CD8-positive, alpha-beta memory T cell (primary cell): ENCODE measurements around the gene ATP6V0A1. TPM values are rescaled to one million over a fixed set of nuclear protein-coding genes. Genes with fewer than 3 reads are reported as not detected.

Source experiments
- CTCF ChIA-PET: fragments of 350-600 bp; sonication (Branson Sonifier 250); formaldehyde crosslinking; loops from one replicate; lab custom pipeline; 2021; ENCODE audit warnings: antibody characterized with exemption; lab: Charles Lee
- POLR2A ChIA-PET: fragments of 350-600 bp; sonication (Branson Sonifier 250); formaldehyde crosslinking; loops from one replicate; lab custom pipeline; 2021; ENCODE audit warnings: antibody characterized with exemption; lab: Charles Lee
- DNase-seq, 5 donors: peaks; one replicate each; pipeline versions ENCODE4 v3.0.0 to v3.0.0-alpha.2; 2020 to 2022; ENCODE audit warnings: mixed read lengths in 1 of 5
- H3K27ac ChIP-seq: one replicate; pipeline ENCODE4 v1.7.0; 2013; ENCODE audit warnings: low read depth, mild to moderate bottlenecking, low read length, moderate library complexity
- H3K27me3 ChIP-seq: 2 replicates; pipeline ENCODE4 v1.7.0; 2013; ENCODE audit warnings: low read length, mild to moderate bottlenecking; ENCODE audit not compliant: insufficient read depth, poor library complexity, severe bottlenecking
- H3K36me3 ChIP-seq: 2 replicates; pipeline ENCODE4 v1.7.0; 2013; ENCODE audit warnings: mild to moderate bottlenecking, low read length, moderate library complexity; ENCODE audit not compliant: insufficient read depth
- H3K4me1 ChIP-seq: 2 replicates; pipeline ENCODE4 v1.7.0; 2013; ENCODE audit warnings: mild to moderate bottlenecking, low read length, moderate library complexity; ENCODE audit not compliant: insufficient read depth
- H3K4me3 ChIP-seq: 2 replicates; pipeline ENCODE4 v1.7.0; 2013; ENCODE audit warnings: mild to moderate bottlenecking, low read length
- H3K9me3 ChIP-seq: 2 replicates; pipeline ENCODE4 v1.7.0; 2013; ENCODE audit warnings: mild to moderate bottlenecking, low read length
- H3K27ac Mint-ChIP-seq, 8 donors: one replicate each; pipeline ENCODE4 v1.8.0; 2020 to 2021; ENCODE audit warnings: mixed read lengths in 8 of 8, mild to moderate bottlenecking in 6 of 8, inconsistent platforms in 3 of 8, moderate library complexity in 3 of 8
- H3K27me3 Mint-ChIP-seq, 2 donors: one replicate each; pipeline ENCODE4 v1.8.0; 2020 to 2021; ENCODE audit warnings: mixed read lengths in 2 of 2, mild to moderate bottlenecking in 1 of 2, moderate library complexity in 1 of 2
- H3K36me3 Mint-ChIP-seq, 3 donors: one replicate each; pipeline ENCODE4 v1.8.0; 2020 to 2021; ENCODE audit warnings: mixed read lengths in 3 of 3, inconsistent platforms in 1 of 3, mild to moderate bottlenecking in 1 of 3
- H3K4me1 Mint-ChIP-seq, 3 donors: one replicate each; pipeline ENCODE4 v1.8.0; 2020 to 2021; ENCODE audit warnings: mixed read lengths in 3 of 3, inconsistent platforms in 1 of 3, mild to moderate bottlenecking in 1 of 3
- H3K4me3 Mint-ChIP-seq, 7 donors: one replicate each; pipeline ENCODE4 v1.8.0; 2020 to 2021; ENCODE audit warnings: mixed read lengths in 7 of 7, mild to moderate bottlenecking in 6 of 7, moderate library complexity in 4 of 7, inconsistent platforms in 2 of 7
- H3K9me3 Mint-ChIP-seq, 5 donors: one replicate each; pipeline ENCODE4 v1.8.0; 2020 to 2022; ENCODE audit warnings: mixed read lengths in 5 of 5, mild to moderate bottlenecking in 3 of 5, moderate library complexity in 2 of 5, inconsistent platforms in 1 of 5
- polyA plus RNA-seq: library from polyadenylated mRNA; unstranded; fragments of 300-500 nt; fragmentation: Illumina TruSeq; gene quantifications from one replicate; pipeline ENCODE4 v1.2.3, GENCODE V29; 2021
- total RNA-seq, 2 experiments: library from RNA; stranded (reverse); gene quantifications; one replicate each; pipeline ENCODE4 v1.2.3, GENCODE V29; 2021

The ATP6V0A1 gene
- total and polyA plus RNA-seq, 3 experiments from 2014 or later = 3.0 to 5.5 (median 3.6) TPM

DNA sequence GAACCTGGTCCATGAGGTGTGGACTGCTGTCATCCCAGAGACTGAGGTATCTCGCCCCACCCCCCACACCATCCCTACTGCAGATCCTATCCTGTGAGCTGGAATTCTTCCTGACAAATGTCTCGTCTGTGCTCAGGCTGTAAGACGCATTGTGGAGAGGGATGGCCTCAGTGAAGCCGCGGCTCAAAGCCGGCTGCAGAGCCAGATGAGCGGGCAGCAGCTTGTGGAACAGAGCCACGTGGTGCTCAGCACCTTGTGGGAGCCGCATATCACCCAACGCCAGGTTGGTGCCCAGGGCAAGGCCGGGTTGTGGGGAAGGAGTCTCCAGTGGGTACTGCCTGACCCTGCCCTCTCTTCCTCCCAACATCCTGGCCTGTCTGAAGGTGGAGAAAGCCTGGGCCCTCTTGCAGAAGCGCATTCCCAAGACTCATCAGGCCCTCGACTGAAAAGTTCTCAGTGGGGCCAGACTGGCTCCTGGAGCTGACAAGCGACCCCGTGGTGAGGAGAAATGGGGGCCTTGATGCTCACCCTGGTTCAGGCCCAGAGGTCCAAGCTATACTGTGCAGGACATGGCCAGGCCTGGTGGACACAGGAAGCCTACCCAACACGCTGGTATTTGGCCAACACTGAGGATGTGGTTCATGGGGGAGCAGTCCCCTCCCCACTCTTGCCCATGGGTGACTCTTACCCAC, 107.0 kb downstream of the ATP6V0A1 start:
- Mint-ChIP-seq H3K36me3 (peaks cover 0 to 62% (median 6%) of the 10 kb centered on the region in 3 donors), H3K4me3 (peak overlapping the region in 5 of 7 donors; percentile 36 to 96 (median 94)), H3K4me1 (peaks cover 37 to 62% (median 45%) of the 10 kb centered on the region in 3 donors), H3K27ac (peak overlapping the region in 7 of 8 donors; percentile 81 to 98 (median 95)), H3K27me3 (no peaks in the 10 kb centered on the region), H3K9me3 (no peaks in the 10 kb centered on the region)
- no peak for DNase-seq
- no peak overlapping the region for H3K4me3 ChIP-seq
- H3K36me3 ChIP-seq = peaks cover 24% of the 10 kb centered on the region
- peak overlapping the region; percentile 66 for H3K27ac ChIP-seq
- H3K27me3 ChIP-seq = no peaks in the 10 kb centered on the region
- CTCF ChIA-PET = interaction anchor here (2.4 to 2.9 kb wide), 4 partner anchors 11 to 17 kb away, joined by 6 to 23 read pairs (median 14); partner anchors contain the start of gene PSMC3IP
- POLR2A ChIA-PET = interaction anchor here (1.4 to 2.5 kb wide), 2 partner anchors 11 to 12 kb away, joined by 4 to 12 read pairs; partner anchors contain the start of gene PSMC3IP
- no peaks in the 10 kb centered on the region for H3K9me3 ChIP-seq
- H3K4me1 ChIP-seq = peaks cover 52% of the 10 kb centered on the region

- Mint-ChIP-seq H3K9me3 (no peaks in the 10 kb centered on the region), H3K27ac (peak overlapping the region; percentile 88 to 97 (median 94)), H3K4me1 (peaks cover 36 to 60% (median 44%) of the 10 kb centered on the region in 3 donors), H3K36me3 (peaks cover 0 to 68% (median 9%) of the 10 kb centered on the region in 3 donors), H3K4me3 (peak overlapping the region; percentile 93 to 96 (median 95)), H3K27me3 (no peaks in the 10 kb centered on the region)
- Histone ChIP-seq H3K4me3 (peak overlapping the region; percentile 78), H3K9me3 (no peaks in the 10 kb centered on the region), H3K27me3 (no peaks in the 10 kb centered on the region), H3K36me3 (peaks cover 25% of the 10 kb centered on the region), H3K27ac (peak overlapping the region; percentile 66), H3K4me1 (peaks cover 51% of the 10 kb centered on the region)
- ChIA-PET POLR2A (interaction anchor here (0.6 to 2.5 kb wide), 3 partner anchors 11 to 124 kb away, joined by 3 to 12 read pairs (median 4); partner anchors contain the start of gene PSMC3IP), CTCF (interaction anchor here (2.9 kb wide), 1 partner anchor 12 kb away, joined by 23 read pairs; the partner anchor contains the start of gene PSMC3IP)
- no peak for DNase-seq
Observed at GRCh38 chr17:42566215-42566882, 107.7 kb downstream of the ATP6V0A1 start.

- CTCF ChIA-PET = interaction anchor here (0.6 to 2.9 kb wide), 6 partner anchors 9 to 42 kb away, joined by 3 to 23 read pairs (median 3); partner anchors contain the start of genes PSMC3IP, RETREG3 and TUBG1
- Mint-ChIP-seq H3K4me3 (peak within 1 kb of the TSS; percentile 93 to 96 (median 95)), H3K4me1 (peaks cover 31 to 53% (median 37%) of the 10 kb centered on the region in 3 donors), H3K9me3 (no peaks in the 10 kb centered on the region), H3K27me3 (no peaks in the 10 kb centered on the region), H3K27ac (peak within 1 kb of the TSS; percentile 88 to 97 (median 94)), H3K36me3 (peaks cover 0 to 75% (median 13%) of the 10 kb centered on the region in 3 donors)
- H3K9me3 ChIP-seq = no peaks in the 10 kb centered on the region
- peaks cover 32% of the 10 kb centered on the region for H3K36me3 ChIP-seq
- no peaks in the 10 kb centered on the region for H3K27me3 ChIP-seq
- H3K27ac ChIP-seq = peak within 1 kb of the TSS; percentile 66
- H3K4me3 ChIP-seq = peak within 1 kb of the TSS; percentile 78
- POLR2A ChIA-PET = interaction anchor here (0.5 to 2.5 kb wide), 8 partner anchors 11 to 431 kb away, joined by 3 to 12 read pairs (median 3); partner anchors contain the start of genes NAGLU, PSMC3IP and RPL27
- peak; percentile 89 to 95 (median 91) for DNase-seq
- H3K4me1 ChIP-seq = peaks cover 46% of the 10 kb centered on the region
Observed at GRCh38 chr17:42566883-42567573, 108.3 kb downstream of the ATP6V0A1 start, which contains the start of gene MLX. TSS of gene MLX (plus strand) at chr17:42567100. CDS start at chr17:42567125, 25 bp downstream.

GRCh38 chr17:42568341-42569111, 109.8 kb downstream of the ATP6V0A1 start:
- H3K9me3 Mint-ChIP-seq = no peaks in the 10 kb centered on the region
- DNase-seq = no peak
- Histone ChIP-seq H3K4me1 (peaks cover 34% of the 10 kb centered on the region), H3K36me3 (peaks cover 46% of the 10 kb centered on the region), H3K27ac (no peak overlapping the region), H3K4me3 (no peak overlapping the region), H3K27me3 (no peaks in the 10 kb centered on the region), H3K9me3 (no peaks in the 10 kb centered on the region)
- ChIA-PET POLR2A (interaction anchor here (2.5 kb wide), 1 partner anchor 9 kb away, joined by 12 read pairs; the partner anchor contains the start of gene PSMC3IP), CTCF (interaction anchor here (1.4 to 2.9 kb wide), 3 partner anchors 9 to 21 kb away, joined by 3 to 23 read pairs (median 12); partner anchors contain the start of gene PSMC3IP)
- no peaks in the 10 kb centered on the region for H3K27me3 Mint-ChIP-seq
- H3K4me3 Mint-ChIP-seq = peak overlapping the region in 5 of 7 donors; percentile 54 to 96 (median 64)
- H3K27ac Mint-ChIP-seq = peak overlapping the region in 7 of 8 donors; percentile 24 to 92 (median 62)
- H3K36me3 Mint-ChIP-seq = peaks cover 0 to 82% (median 17%) of the 10 kb centered on the region in 3 donors
- peaks cover 23 to 44% (median 25%) of the 10 kb centered on the region in 3 donors for H3K4me1 Mint-ChIP-seq

- peak overlapping the region in 1 of 8 donors; percentile 50 for H3K27ac Mint-ChIP-seq
- peaks cover 22 to 34% (median 24%) of the 10 kb centered on the region in 3 donors for H3K4me1 Mint-ChIP-seq
- Histone ChIP-seq H3K27ac (no peak overlapping the region), H3K4me3 (no peak overlapping the region), H3K9me3 (no peaks in the 10 kb centered on the region), H3K36me3 (peaks cover 53% of the 10 kb centered on the region), H3K4me1 (peaks cover 19% of the 10 kb centered on the region), H3K27me3 (no peaks in the 10 kb centered on the region)
- POLR2A ChIA-PET = no interaction called here
- peaks cover 0 to 73% (median 18%) of the 10 kb centered on the region in 3 donors for H3K36me3 Mint-ChIP-seq
- CTCF ChIA-PET = no interaction called here
- H3K4me3 Mint-ChIP-seq = no peak overlapping the region
- H3K27me3 Mint-ChIP-seq = no peaks in the 10 kb centered on the region
- DNase-seq = no peak
- no peaks in the 10 kb centered on the region for H3K9me3 Mint-ChIP-seq
Observed at GRCh38 chr17:42571435-42572225, 113.0 kb downstream of the ATP6V0A1 start.
